HepG2 (cell line): ENCODE results near the gene SLC5A3. TPM values are rescaled to one million over a fixed set of nuclear protein-coding genes. Genes with fewer than 3 reads are reported as not detected.

Experiments used
- AKAP8 ChIP-seq: sonication (generic); formaldehyde crosslinking; IDR thresholded peaks from 2 replicates; pipeline ENCODE4 v1.5.1; 2020; ENCODE audit warnings: mild to moderate bottlenecking, missing genetic modification reagents
- CEBPG ChIP-seq: IDR thresholded peaks from 2 replicates; pipeline ENCODE4 v1.6.1; 2016
- CHD4 ChIP-seq: fragments of 200-600 bp; sonication (generic); IDR thresholded peaks from 2 replicates; pipeline ENCODE4 v1.7.0; 2017; ENCODE audit warnings: mild to moderate bottlenecking, low read length, borderline replicate concordance
- ETV6 ChIP-seq: sonication (generic); formaldehyde crosslinking; conservative IDR thresholded peaks from 2 replicates; pipeline ENCODE4 v1.4.0; 2020; ENCODE audit warnings: missing genetic modification reagents
- EZH2 ChIP-seq: conservative IDR thresholded peaks from 2 replicates; pipeline ENCODE4 v1.6.1; 2012; ENCODE audit warnings: mild to moderate bottlenecking, low read depth, low read length, moderate library complexity
- FOXP1 ChIP-seq, 2 experiments: fragments of 450-650 bp in 1 of 2; IDR thresholded peaks; 2 replicates each; pipeline ENCODE4 v1.6.1; 2017 to 2018; ENCODE audit warnings: antibody characterized with exemption in 1 of 2
- GABPB1 ChIP-seq: IDR thresholded peaks from 2 replicates; pipeline ENCODE4 v1.6.1; 2016; ENCODE audit warnings: mild to moderate bottlenecking, missing genetic modification reagents, moderate library complexity, missing compliant biosample characterization
- RBFOX2 ChIP-seq: fragments of 200-400 bp; formaldehyde crosslinking; IDR thresholded peaks from 2 replicates; pipeline ENCODE4 v1.6.1; 2017; ENCODE audit warnings: low read depth, mild to moderate bottlenecking, low read length
- RXRA ChIP-seq: sonication (generic); formaldehyde crosslinking; IDR thresholded peaks from 2 replicates; pipeline ENCODE4 v1.5.1; 2020; ENCODE audit warnings: missing genetic modification reagents
- TARDBP ChIP-seq: sonication (generic); formaldehyde crosslinking; IDR thresholded peaks from 2 replicates; pipeline ENCODE4 v1.8.0; 2022; ENCODE audit warnings: mild to moderate bottlenecking, missing genetic modification reagents
- TBX2 ChIP-seq: sonication (generic); formaldehyde crosslinking; IDR thresholded peaks from 2 replicates; pipeline ENCODE4 v1.5.0; 2020; ENCODE audit warnings: missing genetic modification reagents, mild to moderate bottlenecking, borderline replicate concordance
- TMF1 ChIP-seq: sonication (generic); formaldehyde crosslinking; IDR thresholded peaks from 2 replicates; pipeline ENCODE4 v1.8.1; 2022; ENCODE audit warnings: low read depth, missing genetic modification reagents
- ZBTB7A ChIP-seq: sonication (generic); formaldehyde crosslinking; IDR thresholded peaks from 2 replicates; pipeline ENCODE4 v1.8.0; 2022; ENCODE audit warnings: mild to moderate bottlenecking, missing genetic modification reagents
- ZNF124 ChIP-seq: sonication (generic); formaldehyde crosslinking; IDR thresholded peaks from 2 replicates; pipeline ENCODE4 v1.4.0; 2020; ENCODE audit warnings: missing genetic modification reagents
- ZNF234 ChIP-seq: sonication (generic); formaldehyde crosslinking; conservative IDR thresholded peaks from 2 replicates; pipeline ENCODE4 v1.5.1; 2020; ENCODE audit warnings: mild to moderate bottlenecking, missing genetic modification reagents
- ZNF441 ChIP-seq: sonication (generic); formaldehyde crosslinking; IDR thresholded peaks from 2 replicates; pipeline ENCODE4 v1.7.0; 2021; ENCODE audit warnings: missing genetic modification reagents, borderline replicate concordance
- ZNF468 ChIP-seq: sonication (generic); formaldehyde crosslinking; IDR thresholded peaks from 2 replicates; pipeline ENCODE4 v1.8.0; 2022; ENCODE audit warnings: mild to moderate bottlenecking, moderate library complexity, missing genetic modification reagents
- ZNF510 ChIP-seq: sonication (generic); formaldehyde crosslinking; IDR thresholded peaks from 2 replicates; pipeline ENCODE4 v1.4.0; 2020; ENCODE audit warnings: low read depth, mild to moderate bottlenecking, missing genetic modification reagents
- ZNF816 ChIP-seq: sonication (generic); formaldehyde crosslinking; IDR thresholded peaks from 2 replicates; pipeline ENCODE4 v1.8.0; 2022; ENCODE audit warnings: missing genetic modification reagents, mild to moderate bottlenecking, borderline replicate concordance
- ZNF83 ChIP-seq: sonication (generic); formaldehyde crosslinking; IDR thresholded peaks from 2 replicates; pipeline ENCODE4 v1.4.0; 2020; ENCODE audit warnings: missing genetic modification reagents, mild to moderate bottlenecking, borderline replicate concordance
- polyA plus RNA-seq, 8 experiments: library from polyadenylated mRNA; depleted of rRNA in 3 of 8; stranded (reverse) in 7 of 8; unstranded in 1 of 8; fragments of >200 nt; fragmentation: Illumina TruSeq in 4 of 8; extraction: Trizol in 4 of 8; gene quantifications; 2 replicates each; pipeline versions ENCODE4 v1.2.1 to v1.2.3, GENCODE V29; 2011 to 2016; ENCODE audit warnings: low read depth in 4 of 8, missing spikeins in 1 of 8, mixed read lengths in 1 of 8; ENCODE audit not compliant: insufficient read depth in 1 of 8
- total RNA-seq, 5 experiments: library from RNA; depleted of rRNA; stranded (reverse); fragments of >200 nt; fragmentation: Illumina TruSeq; extraction: Trizol; gene quantifications; 2 replicates each; pipeline ENCODE4 v1.2.3, GENCODE V29; 2016; ENCODE audit warnings: low read depth in 1 of 5
- TF ChIP-seq, protein P1 (sequence below): sonication (generic); formaldehyde crosslinking; IDR thresholded peaks from 2 replicates; pipeline ENCODE4 v1.4.0; 2020; ENCODE audit warnings: mild to moderate bottlenecking, missing genetic modification reagents
- TF ChIP-seq, protein P2 (sequence below): sonication (generic); formaldehyde crosslinking; IDR thresholded peaks from 2 replicates; pipeline ENCODE4 v1.5.0; 2020; ENCODE audit warnings: missing genetic modification reagents
- TF ChIP-seq, protein P3 (sequence below): sonication (generic); formaldehyde crosslinking; IDR thresholded peaks from 2 replicates; pipeline ENCODE4 v1.4.0; 2020; ENCODE audit warnings: missing genetic modification reagents

SLC5A3 gene
- total and polyA plus RNA-seq, 2 of the 13 experiments (the other 11 are each of a cell fraction or from before 2014, with no cell fraction given): 5.6 to 11.2 TPM

DNA sequence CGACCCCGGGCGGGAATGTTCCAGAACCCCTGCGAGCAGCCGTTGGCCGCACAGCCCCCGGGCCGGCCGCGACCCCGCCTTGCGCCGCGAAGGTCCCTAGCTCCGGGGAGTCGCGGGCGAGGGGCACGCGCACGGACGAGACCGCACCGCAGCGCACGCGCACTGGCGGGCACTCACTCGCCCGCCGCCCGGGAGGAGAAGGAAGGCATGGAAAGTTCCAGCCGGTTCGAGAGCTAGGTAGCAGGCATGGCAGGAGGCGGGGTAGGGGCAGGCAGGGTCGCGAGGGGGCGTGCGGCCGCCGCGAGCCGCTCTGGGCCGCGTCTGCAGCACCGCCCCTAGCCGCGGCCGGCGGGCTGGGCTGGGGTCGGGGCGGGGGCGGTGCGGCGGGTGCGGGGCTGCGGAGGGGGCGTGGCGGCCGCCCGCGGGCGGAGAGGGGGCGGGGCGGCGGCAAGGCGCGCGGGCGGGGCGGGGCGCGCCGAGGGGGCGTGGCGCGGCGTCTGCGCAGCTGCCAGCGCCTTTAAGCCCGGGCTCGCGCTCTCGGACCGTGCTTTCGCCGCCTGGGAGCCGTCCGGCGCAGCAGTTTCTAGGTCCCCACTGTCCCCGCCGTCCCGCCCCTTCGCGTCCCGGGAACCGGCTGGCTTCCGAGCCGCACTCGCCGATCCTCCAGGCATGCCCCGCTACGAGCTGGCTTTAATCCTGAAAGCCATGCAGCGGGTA is at the start of gene SLC5A3, which contains the start of gene MRPS6 (continued):
- TF ChIP-seq, protein P1, sequence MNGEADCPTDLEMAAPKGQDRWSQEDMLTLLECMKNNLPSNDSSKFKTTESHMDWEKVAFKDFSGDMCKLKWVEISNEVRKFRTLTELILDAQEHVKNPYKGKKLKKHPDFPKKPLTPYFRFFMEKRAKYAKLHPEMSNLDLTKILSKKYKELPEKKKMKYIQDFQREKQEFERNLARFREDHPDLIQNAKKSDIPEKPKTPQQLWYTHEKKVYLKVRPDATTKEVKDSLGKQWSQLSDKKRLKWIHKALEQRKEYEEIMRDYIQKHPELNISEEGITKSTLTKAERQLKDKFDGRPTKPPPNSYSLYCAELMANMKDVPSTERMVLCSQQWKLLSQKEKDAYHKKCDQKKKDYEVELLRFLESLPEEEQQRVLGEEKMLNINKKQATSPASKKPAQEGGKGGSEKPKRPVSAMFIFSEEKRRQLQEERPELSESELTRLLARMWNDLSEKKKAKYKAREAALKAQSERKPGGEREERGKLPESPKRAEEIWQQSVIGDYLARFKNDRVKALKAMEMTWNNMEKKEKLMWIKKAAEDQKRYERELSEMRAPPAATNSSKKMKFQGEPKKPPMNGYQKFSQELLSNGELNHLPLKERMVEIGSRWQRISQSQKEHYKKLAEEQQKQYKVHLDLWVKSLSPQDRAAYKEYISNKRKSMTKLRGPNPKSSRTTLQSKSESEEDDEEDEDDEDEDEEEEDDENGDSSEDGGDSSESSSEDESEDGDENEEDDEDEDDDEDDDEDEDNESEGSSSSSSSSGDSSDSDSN (CRISPR knock-in tag): peak; percentile 76; the same call in 1 of the 2 replicates
- TF ChIP-seq CEBPG (no peak), TARDBP (CRISPR knock-in tag) (no peak), CHD4 (no peak), ZNF816 (CRISPR knock-in tag) (no peak), ETV6 (CRISPR knock-in tag) (peak; percentile 66; the same call in 1 of the 2 replicates), ZBTB7A (CRISPR knock-in tag) (no peak), FOXP1 (IDR thresholded peaks at IDR 0.05) (no peak), FOXP1 (CRISPR knock-in tag; IDR thresholded peaks at IDR 0.05) (no peak), TMF1 (CRISPR knock-in tag) (no peak), ZNF234 (CRISPR knock-in tag) (0 out of 2 replicates have a peak, but pooled peaks have one; percentile 73), EZH2 (no peak), ZNF83 (CRISPR knock-in tag) (no peak), ZNF441 (CRISPR knock-in tag) (0 out of 2 replicates have a peak, but pooled peaks have one; percentile 20), ZNF510 (CRISPR knock-in tag) (no peak), AKAP8 (CRISPR knock-in tag) (no peak; the same call in 1 of the 2 replicates), TBX2 (CRISPR knock-in tag) (peak; percentile 37), ZNF468 (CRISPR knock-in tag) (0 out of 2 replicates have a peak, but pooled peaks have one; percentile 3), GABPB1 (peak; percentile 53), RBFOX2 (peak; percentile 91), RXRA (no peak), ZNF124 (CRISPR knock-in tag) (no peak)
- TF ChIP-seq, protein P2, sequence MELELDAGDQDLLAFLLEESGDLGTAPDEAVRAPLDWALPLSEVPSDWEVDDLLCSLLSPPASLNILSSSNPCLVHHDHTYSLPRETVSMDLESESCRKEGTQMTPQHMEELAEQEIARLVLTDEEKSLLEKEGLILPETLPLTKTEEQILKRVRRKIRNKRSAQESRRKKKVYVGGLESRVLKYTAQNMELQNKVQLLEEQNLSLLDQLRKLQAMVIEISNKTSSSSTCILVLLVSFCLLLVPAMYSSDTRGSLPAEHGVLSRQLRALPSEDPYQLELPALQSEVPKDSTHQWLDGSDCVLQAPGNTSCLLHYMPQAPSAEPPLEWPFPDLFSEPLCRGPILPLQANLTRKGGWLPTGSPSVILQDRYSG: no peak
- TF ChIP-seq, protein P3, sequence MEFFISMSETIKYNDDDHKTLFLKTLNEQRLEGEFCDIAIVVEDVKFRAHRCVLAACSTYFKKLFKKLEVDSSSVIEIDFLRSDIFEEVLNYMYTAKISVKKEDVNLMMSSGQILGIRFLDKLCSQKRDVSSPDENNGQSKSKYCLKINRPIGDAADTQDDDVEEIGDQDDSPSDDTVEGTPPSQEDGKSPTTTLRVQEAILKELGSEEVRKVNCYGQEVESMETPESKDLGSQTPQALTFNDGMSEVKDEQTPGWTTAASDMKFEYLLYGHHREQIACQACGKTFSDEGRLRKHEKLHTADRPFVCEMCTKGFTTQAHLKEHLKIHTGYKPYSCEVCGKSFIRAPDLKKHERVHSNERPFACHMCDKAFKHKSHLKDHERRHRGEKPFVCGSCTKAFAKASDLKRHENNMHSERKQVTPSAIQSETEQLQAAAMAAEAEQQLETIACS (CRISPR knock-in tag): peak; percentile 77
